ENCODE data around the gene KCTD10.

Gene KCTD10, protein sequence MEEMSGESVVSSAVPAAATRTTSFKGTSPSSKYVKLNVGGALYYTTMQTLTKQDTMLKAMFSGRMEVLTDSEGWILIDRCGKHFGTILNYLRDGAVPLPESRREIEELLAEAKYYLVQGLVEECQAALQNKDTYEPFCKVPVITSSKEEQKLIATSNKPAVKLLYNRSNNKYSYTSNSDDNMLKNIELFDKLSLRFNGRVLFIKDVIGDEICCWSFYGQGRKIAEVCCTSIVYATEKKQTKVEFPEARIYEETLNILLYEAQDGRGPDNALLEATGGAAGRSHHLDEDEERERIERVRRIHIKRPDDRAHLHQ

GRCh38 chr12:109477185-109477962 lies at the start of gene KCTD10, which contains the start of gene UBE3B:
KCTD10 (minus strand) TSS chr12:109477300; CDS start chr12:109477262, 38 bp downstream.
UBE3B (plus strand) TSS chr12:109477634; CDS start chr12:109483552, 5,918 bp downstream.
- peak; percentile 57 to 79 for DNase-seq (ENCODE audit: extremely low read depth in 1 of 2, low read depth in 1 of 2)

DNA sequence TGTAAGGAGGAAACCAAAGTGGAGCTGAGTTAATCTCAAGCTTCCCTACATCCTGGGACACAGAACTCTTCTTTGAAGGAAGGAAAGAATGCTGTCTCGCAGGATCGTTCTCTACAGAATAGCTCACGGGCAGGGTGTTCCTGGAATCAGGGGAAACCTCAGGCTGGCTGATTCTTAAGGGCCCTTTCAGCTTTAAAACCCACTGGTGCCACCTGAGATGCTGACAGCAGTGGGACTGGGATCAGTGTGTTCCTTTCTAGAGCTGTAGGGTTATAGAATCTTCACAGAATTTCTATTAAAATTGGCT lies 48.1 kb upstream of the KCTD10 start:
- no peak for DNase-seq (ENCODE audit: extremely low read depth in 1 of 2, low read depth in 1 of 2)

- DNase-seq (ENCODE audit: extremely low read depth in 1 of 2, low read depth in 1 of 2) = no peak
These were observed 47.6 kb upstream of the KCTD10 start for GRCh38 chr12:109524466-109525278.

DNA sequence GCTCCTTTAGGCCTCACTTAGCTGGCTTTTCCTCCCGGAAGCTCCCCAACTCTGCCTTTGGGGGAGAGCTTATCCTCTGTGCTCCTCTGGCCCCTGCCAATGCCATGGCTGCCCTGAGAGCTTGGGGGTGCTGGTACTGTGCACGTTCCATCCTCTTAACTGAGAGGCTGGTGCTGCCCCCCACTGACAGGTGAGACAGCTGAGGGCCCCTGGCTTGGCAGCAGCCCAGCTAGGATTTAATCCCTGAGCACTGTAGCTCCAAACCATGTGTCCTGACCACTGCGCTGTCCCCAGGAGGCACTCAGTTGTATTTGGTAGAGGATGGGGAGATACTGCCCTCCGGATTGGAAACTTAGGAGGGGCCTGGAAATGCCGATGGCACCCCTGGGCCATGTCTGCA lies 46.4 kb upstream of the KCTD10 start:
- no peak for DNase-seq (ENCODE audit: extremely low read depth in 1 of 2, low read depth in 1 of 2)

DNA sequence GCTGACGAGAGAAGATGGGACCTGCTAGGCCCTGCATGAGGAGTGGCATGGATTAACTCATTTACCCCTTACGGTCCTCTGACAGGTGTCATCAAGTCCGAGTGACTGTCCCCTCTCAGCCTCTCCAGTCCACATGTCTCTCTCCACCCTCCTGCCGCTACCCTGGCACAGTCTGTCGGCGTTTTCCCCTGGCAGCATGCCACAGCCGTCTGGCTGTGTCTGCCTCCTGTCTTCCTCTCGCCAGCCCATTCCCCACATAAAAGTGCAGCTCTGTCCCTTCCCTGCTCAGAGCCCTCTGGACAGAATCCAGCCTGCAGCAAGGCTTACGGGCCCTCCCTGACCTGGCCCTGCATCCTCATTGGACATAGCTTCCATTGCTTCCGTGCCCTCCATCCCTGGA lies 46.0 kb upstream of the KCTD10 start:
- DNase-seq (ENCODE audit: extremely low read depth in 1 of 2, low read depth in 1 of 2) = no peak

DNA sequence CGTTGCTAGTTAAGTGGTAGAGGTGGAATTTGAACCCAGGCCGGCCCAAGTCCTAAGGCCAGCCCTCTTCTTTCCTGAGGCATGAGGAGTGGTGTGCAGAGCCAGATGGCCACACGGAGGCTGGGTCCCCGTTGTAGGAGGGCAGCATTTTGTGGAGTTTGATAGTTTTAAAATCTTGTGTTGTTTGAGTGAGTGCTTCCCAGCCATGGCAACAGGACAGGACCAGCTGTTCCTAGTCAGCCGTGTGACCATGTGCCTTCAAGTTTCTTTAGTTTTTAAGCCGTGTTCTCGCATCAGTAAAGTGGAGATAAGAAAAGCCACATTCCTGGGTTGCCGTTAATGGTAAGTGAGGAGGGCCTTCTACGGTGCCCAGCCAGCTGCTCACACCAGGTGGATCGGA lies 44.7 kb upstream of the KCTD10 start:
- DNase-seq (ENCODE audit: extremely low read depth in 1 of 2, low read depth in 1 of 2) = no peak

DNA sequence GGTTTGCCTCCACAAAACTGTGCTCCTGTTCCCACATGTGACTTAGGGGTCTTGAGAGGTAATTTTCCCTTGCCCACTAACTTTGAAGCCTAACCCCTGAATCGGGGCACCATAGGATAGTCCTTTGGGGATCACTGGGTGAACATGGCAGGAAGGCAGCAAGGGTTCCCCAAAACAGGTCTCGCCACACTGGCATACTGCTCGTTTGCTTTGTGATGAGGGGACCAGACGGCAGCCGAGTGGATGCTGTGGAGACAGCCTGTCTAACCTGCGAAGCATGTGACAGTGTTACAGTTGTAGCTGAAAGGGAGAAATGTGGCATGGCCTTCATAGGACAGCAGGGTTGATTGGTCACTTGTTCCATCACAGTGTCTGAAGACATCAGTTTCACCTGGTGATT lies 42.7 kb upstream of the KCTD10 start:
- DNase-seq (ENCODE audit: extremely low read depth in 1 of 2, low read depth in 1 of 2) = no peak

DNA sequence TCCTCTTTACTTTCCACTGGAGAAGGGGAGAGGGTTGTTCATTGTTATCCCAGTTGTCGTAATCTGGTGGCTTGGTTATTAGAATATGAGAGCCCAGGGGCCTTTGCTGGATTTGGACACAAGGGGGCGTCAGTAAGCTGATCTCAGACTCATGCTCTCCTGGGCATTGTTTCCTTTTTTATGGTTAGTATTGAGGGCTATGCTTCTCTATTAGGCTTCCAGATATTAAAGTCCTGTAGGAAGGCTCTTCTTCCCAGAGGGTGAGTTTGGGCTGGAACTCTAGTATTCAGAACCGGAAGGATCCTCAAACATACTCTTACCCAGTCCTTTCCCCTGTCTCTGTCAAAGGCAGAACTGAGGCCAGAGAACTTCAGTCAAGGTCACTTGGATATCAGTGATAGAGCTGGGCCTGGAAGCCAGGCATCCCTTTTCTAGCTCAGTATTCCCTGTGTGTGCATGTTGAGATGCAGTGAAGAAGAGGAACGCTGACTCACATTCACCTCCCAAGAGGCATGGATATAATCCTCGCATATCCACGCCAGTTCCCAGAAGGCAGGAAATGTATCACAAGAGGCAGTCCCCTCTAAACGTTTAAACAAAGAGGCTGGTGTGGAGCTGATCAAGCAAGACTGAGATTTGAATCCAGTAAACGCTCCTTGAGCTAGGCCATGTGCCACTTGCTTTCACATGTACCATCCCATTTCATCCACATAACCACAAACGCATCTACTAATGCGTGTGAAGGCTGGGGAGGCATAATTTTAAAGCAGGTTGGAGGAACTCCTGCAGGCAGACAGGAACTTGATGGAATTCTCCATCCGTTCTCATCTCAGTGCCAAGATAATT lies 41.9 kb upstream of the KCTD10 start:
- DNase-seq (ENCODE audit: extremely low read depth in 1 of 2, low read depth in 1 of 2) = peak; percentile 4 to 26

- no peak for DNase-seq (ENCODE audit: extremely low read depth in 1 of 2, low read depth in 1 of 2)
These were observed 40.5 kb upstream of the KCTD10 start for GRCh38 chr12:109517619-109518018.

GRCh38 chr12:109513977-109514376 lies 36.9 kb upstream of the KCTD10 start:
- DNase-seq (ENCODE audit: extremely low read depth in 1 of 2, low read depth in 1 of 2) = no peak

DNA sequence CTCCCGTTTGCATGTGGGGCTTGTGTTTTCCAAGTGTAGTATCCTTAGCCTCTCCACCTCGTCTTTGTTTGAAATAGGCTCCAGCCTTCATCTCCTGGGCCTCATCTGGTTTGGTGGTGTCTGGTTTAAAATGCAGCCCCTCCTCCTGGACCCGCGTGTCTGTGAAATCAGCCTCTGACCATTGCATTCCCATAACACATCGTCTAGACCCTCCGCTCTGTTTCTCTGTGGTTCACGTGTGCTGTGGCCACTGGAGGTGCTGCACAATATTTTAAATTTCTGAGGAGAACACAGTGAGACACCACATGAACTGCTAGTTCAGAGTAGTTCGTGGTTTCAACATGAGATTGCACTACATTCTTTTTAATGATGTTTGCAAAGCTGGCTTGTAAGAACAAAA lies 36.0 kb upstream of the KCTD10 start:
- no peak for DNase-seq (ENCODE audit: extremely low read depth in 1 of 2, low read depth in 1 of 2)

- no peak for DNase-seq (ENCODE audit: extremely low read depth in 1 of 2, low read depth in 1 of 2)
These were observed 35.5 kb upstream of the KCTD10 start for GRCh38 chr12:109512608-109513007.

DNA sequence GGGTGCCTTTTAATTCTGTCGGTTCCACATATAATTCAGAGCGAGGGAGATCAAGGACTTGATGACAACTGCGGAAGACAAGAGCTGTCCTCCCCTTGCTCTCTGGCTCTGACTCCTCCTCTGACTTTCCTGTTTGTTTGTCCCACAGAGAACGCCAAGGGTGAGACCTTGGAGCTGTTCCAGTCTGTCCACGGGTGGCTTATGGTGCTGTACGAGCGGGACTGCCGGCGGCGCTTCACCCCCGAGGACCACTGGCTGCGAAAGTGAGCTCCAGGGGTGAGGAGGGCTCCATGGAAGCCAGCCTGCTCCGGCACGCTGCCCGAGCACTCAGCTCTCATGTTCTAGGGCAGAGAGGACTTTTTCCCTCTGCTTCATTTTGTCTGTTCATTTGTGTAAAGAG lies 33.1 kb upstream of the KCTD10 start:
- no peak for DNase-seq (ENCODE audit: extremely low read depth in 1 of 2, low read depth in 1 of 2)

GRCh38 chr12:109504068-109504467 lies 27.0 kb upstream of the KCTD10 start:
- no peak for DNase-seq (ENCODE audit: extremely low read depth in 1 of 2, low read depth in 1 of 2)

DNA sequence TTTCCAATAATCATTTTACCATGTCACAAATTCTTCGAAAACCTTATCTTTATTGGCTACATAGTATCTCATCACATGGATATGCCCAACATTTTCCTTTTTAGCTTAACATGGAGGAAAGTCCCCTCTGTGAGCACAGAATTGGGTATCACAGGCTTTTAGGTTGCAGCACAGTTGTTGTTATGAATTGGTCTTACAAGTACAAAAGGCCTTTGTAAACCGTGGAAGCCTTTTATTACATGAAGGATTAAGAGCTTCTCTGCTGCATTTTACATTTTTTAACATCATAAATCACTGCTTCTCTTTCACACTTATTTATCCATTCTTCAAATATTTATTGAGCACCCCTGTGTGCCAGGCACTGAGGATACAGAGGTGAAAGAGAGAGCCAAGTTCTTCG lies 26.5 kb upstream of the KCTD10 start:
- no peak for DNase-seq (ENCODE audit: extremely low read depth in 1 of 2, low read depth in 1 of 2)

- no peak for DNase-seq (ENCODE audit: extremely low read depth in 1 of 2, low read depth in 1 of 2)
These were observed 25.2 kb upstream of the KCTD10 start for GRCh38 chr12:109502332-109502731.

DNA sequence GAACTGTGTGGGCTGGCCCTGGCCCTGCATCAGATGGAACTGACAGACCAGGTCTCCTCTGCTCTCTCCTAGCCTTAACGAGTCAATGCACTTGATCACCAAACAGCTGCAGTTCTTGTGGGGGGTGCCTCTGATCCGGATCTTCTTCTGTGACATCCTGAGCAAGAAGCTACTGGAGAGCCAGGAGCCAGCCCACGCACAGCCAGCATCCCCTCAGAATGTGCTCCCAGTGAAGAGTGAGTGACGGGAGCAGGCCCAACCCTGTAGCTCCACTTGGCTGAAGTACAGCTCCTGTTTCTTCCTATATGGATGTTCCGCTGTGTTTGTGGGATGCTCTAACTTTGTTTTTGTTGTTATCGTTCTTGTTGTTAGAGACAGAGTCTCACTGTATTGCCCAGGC lies 24.2 kb upstream of the KCTD10 start:
- no peak for DNase-seq (ENCODE audit: extremely low read depth in 1 of 2, low read depth in 1 of 2)

- no peak for DNase-seq (ENCODE audit: extremely low read depth in 1 of 2, low read depth in 1 of 2)
These were observed 23.5 kb upstream of the KCTD10 start for GRCh38 chr12:109500406-109501185.

DNA sequence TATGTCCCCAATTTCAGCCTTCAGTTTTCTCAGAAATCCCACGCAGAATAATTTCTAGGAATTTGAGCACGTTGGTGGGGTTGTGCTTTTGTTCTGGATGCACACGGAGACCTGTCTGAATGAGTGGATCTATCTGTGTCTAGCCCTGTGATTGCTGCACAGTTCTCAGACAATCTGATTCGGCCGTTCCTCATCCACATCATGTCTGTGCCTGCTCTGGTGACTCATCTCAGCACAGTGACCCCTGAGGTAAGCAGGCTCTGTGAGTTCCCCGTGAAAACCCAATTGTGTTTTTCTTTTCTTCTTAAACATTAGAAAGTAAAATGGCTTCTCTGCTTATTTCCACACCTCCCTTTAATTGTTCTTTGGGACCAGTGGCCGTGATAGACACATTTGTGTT lies 20.6 kb upstream of the KCTD10 start:
- DNase-seq (ENCODE audit: extremely low read depth in 1 of 2, low read depth in 1 of 2) = no peak

DNA sequence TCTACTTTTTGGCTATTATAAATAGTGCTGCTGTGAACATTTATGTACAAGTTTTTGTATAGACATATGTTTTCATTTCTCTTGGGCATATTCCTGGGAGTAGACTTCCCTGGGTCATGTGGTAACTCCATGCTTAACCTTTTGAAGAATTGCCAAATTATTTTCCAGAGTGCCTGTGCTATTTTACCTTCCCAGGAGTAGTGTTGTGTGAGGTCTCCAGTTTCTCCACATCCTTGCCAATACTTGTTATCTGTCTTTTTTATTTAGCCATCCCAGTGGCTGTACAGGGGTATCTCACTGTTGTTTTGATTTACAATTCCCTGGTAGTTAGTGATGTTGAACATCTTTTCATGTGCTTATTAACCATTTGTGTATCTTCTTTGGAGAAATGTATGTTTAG lies 19.2 kb upstream of the KCTD10 start:
- no peak for DNase-seq (ENCODE audit: extremely low read depth in 1 of 2, low read depth in 1 of 2)

Data from activated CD8-positive, alpha-beta memory T cell treated with anti-CD3 and anti-CD28 coated beads for 1 hour (primary cell).